Measurements from ENCODE around the gene DUS3L. TPM values are rescaled to one million over a fixed set of nuclear protein-coding genes. Genes with fewer than 3 reads are reported as not detected.

DUS3L gene
- total and polyA plus RNA-seq, 2 donors (not counting 3 experiments of a cell fraction or from before 2014, with no cell fraction given), result 25.8 to 38.9 TPM

DNA sequence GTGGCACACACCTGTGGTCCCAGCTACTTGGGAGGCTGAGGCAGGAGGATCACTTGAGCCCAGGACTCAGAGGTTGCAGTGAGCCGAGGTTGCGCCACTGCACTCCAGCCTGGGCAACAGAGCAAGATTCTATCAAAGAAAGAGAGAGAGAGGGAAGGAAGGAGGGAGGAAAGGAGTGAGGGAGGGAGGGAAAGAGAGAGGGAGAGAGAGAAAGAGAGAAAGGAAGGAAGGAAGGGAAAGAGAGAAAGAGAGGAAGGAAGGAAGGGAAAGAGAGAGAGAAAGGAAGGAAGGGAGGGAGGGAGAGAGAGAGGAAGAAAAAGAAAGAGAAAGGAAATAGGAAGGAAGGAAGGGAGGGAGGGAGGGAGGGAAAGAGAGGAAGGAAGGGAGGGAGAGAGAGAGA, 26.3 kb upstream of the DUS3L start:
- CTCF ChIA-PET, result interaction anchor here (1.0 kb wide), 1 partner anchor 13 kb away, joined by 3 read pairs; no protein-coding TSS in a partner anchor
- H3K36me3 ChIP-seq (ENCODE audit: control insufficient read depth in 2 of 2, extremely low read depth in 1 of 2, insufficient read depth in 2 of 2, low read length in 2 of 2), result no peaks in the 10 kb centered on the region
- no peak for FAIRE-seq
- H3K79me2 ChIP-seq (ENCODE audit: control insufficient read depth, insufficient read depth, low read length), result no peaks in the 10 kb centered on the region
- intact Hi-C loops (cut with micrococcal nuclease), result no loop called here
- BruUV-seq (replicated peaks), result no TSS peak
- no peak overlapping the region for H3K4me3 ChIP-seq (replicated peaks in 1 of 3; ENCODE audit: insufficient read depth in 1 of 3, low read depth in 1 of 3, low read length in 3 of 3)
- POLR2A ChIA-PET, result no interaction called here
- no peaks in the 10 kb centered on the region for H3K4me1 ChIP-seq (ENCODE audit: control insufficient read depth, extremely low read depth, insufficient read depth, low read length)
- no peak for DNase-seq (ENCODE audit: low read depth, low spot score)
- no peaks in the 10 kb centered on the region for H3K9me3 ChIP-seq (replicated peaks; ENCODE audit: control insufficient read depth, insufficient read depth, low read length)
- H3K9me1 ChIP-seq (replicated peaks; ENCODE audit: control insufficient read depth, extremely low read depth, insufficient read depth, low read length), result no peaks in the 10 kb centered on the region
- no peak for TF ChIP-seq FOS (IDR thresholded peaks at IDR 0.05; ENCODE audit: borderline replicate concordance, insufficient read depth, low read length)
- TF ChIP-seq POLR2AphosphoS5 (IDR thresholded peaks at IDR 0.05; ENCODE audit: insufficient read depth, low read depth, low read length), result no peak
- TF ChIP-seq MYC (IDR thresholded peaks at IDR 0.05; ENCODE audit: low read depth, low read length), result no peak
- TF ChIP-seq GATA2 (IDR thresholded peaks at IDR 0.05; ENCODE audit: insufficient read depth, insufficient read length, low read depth, low read length), result no peak
- no peak for TF ChIP-seq POLR2A (IDR thresholded peaks at IDR 0.05; ENCODE audit: low read depth, low read length)
- TF ChIP-seq JUN (IDR thresholded peaks at IDR 0.05; ENCODE audit: borderline replicate concordance, insufficient read depth, insufficient read length, low read depth), result no peak
- TF ChIP-seq, protein P1, sequence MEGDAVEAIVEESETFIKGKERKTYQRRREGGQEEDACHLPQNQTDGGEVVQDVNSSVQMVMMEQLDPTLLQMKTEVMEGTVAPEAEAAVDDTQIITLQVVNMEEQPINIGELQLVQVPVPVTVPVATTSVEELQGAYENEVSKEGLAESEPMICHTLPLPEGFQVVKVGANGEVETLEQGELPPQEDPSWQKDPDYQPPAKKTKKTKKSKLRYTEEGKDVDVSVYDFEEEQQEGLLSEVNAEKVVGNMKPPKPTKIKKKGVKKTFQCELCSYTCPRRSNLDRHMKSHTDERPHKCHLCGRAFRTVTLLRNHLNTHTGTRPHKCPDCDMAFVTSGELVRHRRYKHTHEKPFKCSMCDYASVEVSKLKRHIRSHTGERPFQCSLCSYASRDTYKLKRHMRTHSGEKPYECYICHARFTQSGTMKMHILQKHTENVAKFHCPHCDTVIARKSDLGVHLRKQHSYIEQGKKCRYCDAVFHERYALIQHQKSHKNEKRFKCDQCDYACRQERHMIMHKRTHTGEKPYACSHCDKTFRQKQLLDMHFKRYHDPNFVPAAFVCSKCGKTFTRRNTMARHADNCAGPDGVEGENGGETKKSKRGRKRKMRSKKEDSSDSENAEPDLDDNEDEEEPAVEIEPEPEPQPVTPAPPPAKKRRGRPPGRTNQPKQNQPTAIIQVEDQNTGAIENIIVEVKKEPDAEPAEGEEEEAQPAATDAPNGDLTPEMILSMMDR (IDR thresholded peaks at IDR 0.05; ENCODE audit: extremely low read depth in 1 of 2, insufficient read depth in 1 of 2, low read depth in 1 of 2, low read length in 2 of 2), result no peak
- TF ChIP-seq, protein P2, sequence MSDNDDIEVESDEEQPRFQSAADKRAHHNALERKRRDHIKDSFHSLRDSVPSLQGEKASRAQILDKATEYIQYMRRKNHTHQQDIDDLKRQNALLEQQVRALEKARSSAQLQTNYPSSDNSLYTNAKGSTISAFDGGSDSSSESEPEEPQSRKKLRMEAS (IDR thresholded peaks at IDR 0.05; ENCODE audit: insufficient read depth, insufficient read length), result no peak
- no peak overlapping the region for H3K4me2 ChIP-seq (ENCODE audit: insufficient read depth, low read length)
- no peak overlapping the region for H3K27ac ChIP-seq (ENCODE audit: insufficient read depth, low read depth, low read length)
- no peaks in the 10 kb centered on the region for H4K20me1 ChIP-seq (replicated peaks; ENCODE audit: control insufficient read depth, extremely low read depth, insufficient read depth, low read length)
- H3K27me3 ChIP-seq (ENCODE audit: control insufficient read depth in 2 of 2, insufficient read depth in 2 of 2, low read length in 2 of 2), result no peaks in the 10 kb centered on the region
- no peak overlapping the region for H2AFZ ChIP-seq (ENCODE audit: low read depth, low read length)
- dilution Hi-C loops (cut with MboI; ENCODE audit: extremely low pct_ligation_motif_present, low sequenced_read_pairs), result no loop called here
- H3K9ac ChIP-seq (replicated peaks; ENCODE audit: extremely low read depth, insufficient read depth, low read length), result no peak overlapping the region

Data from endothelial cell of umbilical vein (primary cell).